GM12878 (cell line): ENCODE results near the gene PPP4C. TPM values are rescaled to one million over a fixed set of nuclear protein-coding genes. Genes with fewer than 3 reads are reported as not detected.

ENCODE experiments used
- ASH2L ChIP-seq: fragments of 300-600, 200-600 bp; sonication (generic); IDR thresholded peaks from 2 replicates; pipeline ENCODE4 v1.6.1; 2017; ENCODE audit warnings: low read depth, mild to moderate bottlenecking, borderline replicate concordance
- ATF3 ChIP-seq: IDR thresholded peaks from 2 replicates; pipeline ENCODE4 v1.6.1; 2011; ENCODE audit warnings: low read depth, mild to moderate bottlenecking, low read length, moderate library complexity, borderline replicate concordance; ENCODE audit errors: extremely low read depth
- ATF7 ChIP-seq: fragments of 450-650 bp; IDR thresholded peaks from 2 replicates; pipeline ENCODE4 v1.6.1; 2016; ENCODE audit warnings: low read depth, mild to moderate bottlenecking
- CEBPZ ChIP-seq: fragments of 150-350 bp; IDR thresholded peaks from 2 replicates; pipeline ENCODE4 v1.6.1; 2016; ENCODE audit warnings: low read depth, low read length
- CHD1 ChIP-seq: IDR thresholded peaks from 2 replicates; pipeline ENCODE4 v1.6.1; 2012; ENCODE audit warnings: low read depth, low read length, improper control_type of control experiment
- CREM ChIP-seq: IDR thresholded peaks from 2 replicates; pipeline ENCODE4 v1.6.1; 2014; ENCODE audit warnings: antibody characterized with exemption, low read depth
- MEF2B ChIP-seq: fragments of 450-650 bp; IDR thresholded peaks from 2 replicates; pipeline ENCODE4 v1.6.1; 2018; ENCODE audit warnings: mild to moderate bottlenecking, moderate library complexity; ENCODE audit not compliant: partially characterized antibody, poor library complexity, severe bottlenecking
- MYC ChIP-seq: IDR thresholded peaks from 2 replicates; pipeline ENCODE4 v1.6.1; 2011; ENCODE audit warnings: mild to moderate bottlenecking, low read length, moderate library complexity, inconsistent platforms; ENCODE audit not compliant: insufficient read depth, insufficient replicate concordance, insufficient read length, severe bottlenecking
- NFIC ChIP-seq: IDR thresholded peaks from 2 replicates; pipeline ENCODE4 v1.6.1; 2012; ENCODE audit warnings: low read depth, mild to moderate bottlenecking, inconsistent platforms, low read length, moderate library complexity
- PAX5 ChIP-seq: IDR thresholded peaks from 2 replicates; pipeline ENCODE4 v1.6.1; 2011; ENCODE audit warnings: low read depth, low read length, borderline replicate concordance
- PKNOX1 ChIP-seq: fragments of 450-650 bp; IDR thresholded peaks from 2 replicates; pipeline ENCODE4 v1.6.1; 2016; ENCODE audit warnings: mild to moderate bottlenecking
- RCOR1 ChIP-seq: conservative IDR thresholded peaks from 2 replicates; pipeline ENCODE4 v1.6.1; 2012; ENCODE audit warnings: low read depth, low read length, improper control_type of control experiment
- REST ChIP-seq: IDR thresholded peaks from 2 replicates; pipeline ENCODE4 v1.6.1; 2012; ENCODE audit warnings: mild to moderate bottlenecking, low read depth, low read length
- SUPT20H ChIP-seq: IDR thresholded peaks from 2 replicates; pipeline ENCODE4 v1.6.1; 2011; ENCODE audit warnings: low read depth, mild to moderate bottlenecking, low read length, moderate library complexity, borderline replicate concordance; ENCODE audit not compliant: control insufficient read depth
- ZNF687 ChIP-seq: fragments of 450-650 bp; IDR thresholded peaks from 2 replicates; pipeline ENCODE4 v1.6.1; 2017; ENCODE audit warnings: mild to moderate bottlenecking, moderate library complexity
- polyA plus RNA-seq, 11 experiments: library from polyadenylated mRNA; depleted of rRNA in 4 of 11; unstranded in 6 of 11; stranded (reverse) in 5 of 11; fragments of >200 nt; fragmentation: Nextera tagmentation in 4 of 11; fragmentation: Illumina TruSeq in 1 of 11; extraction: Ambion mirVana in 4 of 11; extraction: Trizol in 1 of 11; gene quantifications; 1 replicate in 1 of 11; 2 replicates in 10 of 11; pipeline versions ENCODE4 v1.2.1 to v1.2.3, GENCODE V29; 2011 to 2016; ENCODE audit warnings: inconsistent platforms in 2 of 11, missing spikeins in 2 of 11, low read depth in 1 of 11
- total RNA-seq, 4 experiments: library from RNA; depleted of rRNA in 3 of 4; stranded (reverse); fragments of >200 nt in 3 of 4; fragmentation: Illumina TruSeq in 1 of 4; extraction: Trizol in 1 of 4; gene quantifications; 2 replicates each; pipeline versions ENCODE4 v1.2.1 to v1.2.3, GENCODE V29; 2013 to 2021

Gene PPP4C
- total and polyA plus RNA-seq, 10 of the 15 experiments (the other 5 are each of a cell fraction or from before 2014, with no cell fraction given): 2.7 to 240 (median 124) TPM

GRCh38 chr16:30091474-30092372 is 15.9 kb downstream of the PPP4C start, which contains the start of gene TBX6 (continued):
- peak; percentile 29; the same call in 1 of the 2 replicates for TF ChIP-seq ZNF687
- TF ChIP-seq PKNOX1: no peak
- no peak for TF ChIP-seq ASH2L
- TF ChIP-seq SUPT20H: no peak
- TF ChIP-seq RCOR1: no peak
- TF ChIP-seq CHD1: no peak
- TF ChIP-seq MYC: no peak
- no peak for TF ChIP-seq MEF2B
- peak; percentile 85 for TF ChIP-seq CREM
- TF ChIP-seq REST: no peak
- no peak for TF ChIP-seq ATF7
- peak; percentile 79 for TF ChIP-seq PAX5
- TF ChIP-seq ATF3: peak; percentile 51; the same call in 1 of the 2 replicates
- no peak for TF ChIP-seq CEBPZ
- no peak for TF ChIP-seq NFIC
